Testis (tissue), 2 donors: ENCODE results near the gene STRIP1.
A peak's percentile ranks its signal among the peaks of the same experiment; 100 is the strongest.

Experiments
- CTCF ChIP-seq, 3 experiments: fragments of 450-650 bp in 2 of 3; fragments of 200-600 bp in 1 of 3; sonication (generic) in 1 of 3; IDR thresholded peaks; one replicate each; pipeline ENCODE4 v1.5.1; 2016 to 2019; ENCODE audit warnings: antibody characterized with exemption in 3 of 3, mild to moderate bottlenecking in 2 of 3, moderate library complexity in 1 of 3
- POLR2A ChIP-seq: fragments of 450-650 bp; IDR thresholded peaks from one replicate; pipeline ENCODE4 v1.6.1; 2017; ENCODE audit warnings: antibody characterized with exemption, mild to moderate bottlenecking, moderate library complexity

GRCh38 chr1:110060034-110060661 lies 25.7 kb downstream of the STRIP1 start:
- TF ChIP-seq CTCF (IDR thresholded peaks at IDR 0.05) = peak; percentile 44 to 75 (median 46)
- TF ChIP-seq POLR2A = no peak
